Measurements from ENCODE around the gene WWP2.

DNA sequence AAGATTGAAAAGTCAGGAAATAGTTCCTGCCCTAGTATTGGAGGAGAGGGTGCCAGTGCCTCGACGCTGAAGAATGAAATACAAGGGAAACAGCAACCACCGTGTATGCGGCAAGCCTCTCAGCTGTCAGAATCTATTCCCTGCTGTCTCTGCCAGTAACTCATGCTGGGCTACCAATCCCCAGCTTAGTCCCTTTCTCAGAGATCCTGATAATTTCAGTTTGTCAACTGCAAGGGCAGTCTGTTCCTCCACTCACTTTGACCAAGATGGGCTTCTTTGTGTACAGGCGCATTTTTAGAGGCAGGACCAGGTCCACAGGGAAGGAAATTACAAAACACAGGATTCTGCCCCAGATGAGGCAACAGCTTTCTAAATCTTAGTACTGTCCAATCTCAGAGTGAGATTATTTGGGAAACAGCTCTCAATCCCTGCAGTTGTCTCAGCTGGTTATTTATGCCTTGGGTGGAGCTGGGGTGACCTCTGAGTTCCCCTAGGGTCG lies 37.1 kb upstream of the WWP2 start:
- TF ChIP-seq, protein P1, sequence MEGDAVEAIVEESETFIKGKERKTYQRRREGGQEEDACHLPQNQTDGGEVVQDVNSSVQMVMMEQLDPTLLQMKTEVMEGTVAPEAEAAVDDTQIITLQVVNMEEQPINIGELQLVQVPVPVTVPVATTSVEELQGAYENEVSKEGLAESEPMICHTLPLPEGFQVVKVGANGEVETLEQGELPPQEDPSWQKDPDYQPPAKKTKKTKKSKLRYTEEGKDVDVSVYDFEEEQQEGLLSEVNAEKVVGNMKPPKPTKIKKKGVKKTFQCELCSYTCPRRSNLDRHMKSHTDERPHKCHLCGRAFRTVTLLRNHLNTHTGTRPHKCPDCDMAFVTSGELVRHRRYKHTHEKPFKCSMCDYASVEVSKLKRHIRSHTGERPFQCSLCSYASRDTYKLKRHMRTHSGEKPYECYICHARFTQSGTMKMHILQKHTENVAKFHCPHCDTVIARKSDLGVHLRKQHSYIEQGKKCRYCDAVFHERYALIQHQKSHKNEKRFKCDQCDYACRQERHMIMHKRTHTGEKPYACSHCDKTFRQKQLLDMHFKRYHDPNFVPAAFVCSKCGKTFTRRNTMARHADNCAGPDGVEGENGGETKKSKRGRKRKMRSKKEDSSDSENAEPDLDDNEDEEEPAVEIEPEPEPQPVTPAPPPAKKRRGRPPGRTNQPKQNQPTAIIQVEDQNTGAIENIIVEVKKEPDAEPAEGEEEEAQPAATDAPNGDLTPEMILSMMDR (IDR thresholded peaks at IDR 0.05): no peak
- no peak for TF ChIP-seq EP300 (IDR thresholded peaks at IDR 0.05)

All from ovary (tissue), 3 donors.